HCT116 (cell line): ENCODE data around the gene KCNH3.

ENCODE experiments used
- CTCF ChIP-seq, 3 experiments: fragments of 200-600 bp in 1 of 3; sonication (generic) in 1 of 3; IDR thresholded peaks in 2 of 3; conservative IDR thresholded peaks in 1 of 3; 2 replicates each; pipeline ENCODE4 v1.5.1; 2012 to 2017; ENCODE audit warnings: low read depth in 2 of 3, low read length in 2 of 3, antibody characterized with exemption in 1 of 3, borderline replicate concordance in 1 of 3, control low read depth in 1 of 3, mild to moderate bottlenecking in 1 of 3, mixed read lengths in 1 of 3, mixed run types in 1 of 3, moderate library complexity in 1 of 3; ENCODE audit not compliant: insufficient read depth in 1 of 3
- EZH2 ChIP-seq: fragments of 200-600 bp; sonication (generic); IDR thresholded peaks from 2 replicates; pipeline ENCODE4 v1.6.1; 2017; ENCODE audit warnings: antibody characterized with exemption, mixed run types
- FOSL1 ChIP-seq: IDR thresholded peaks from 2 replicates; pipeline ENCODE4 v1.6.1; 2012; ENCODE audit warnings: low read depth
- POLR2A ChIP-seq: IDR thresholded peaks from 2 replicates; pipeline ENCODE4 v1.7.0; 2011; ENCODE audit warnings: borderline replicate concordance; ENCODE audit not compliant: insufficient read depth, insufficient read length; ENCODE audit errors: extremely low read depth
- REST ChIP-seq: IDR thresholded peaks from 2 replicates; pipeline ENCODE4 v1.6.1; 2012; ENCODE audit warnings: low read depth
- YY1 ChIP-seq: IDR thresholded peaks from 2 replicates; pipeline ENCODE4 v1.6.1; 2011; ENCODE audit warnings: low read length, low read depth, moderate library complexity, mild to moderate bottlenecking; ENCODE audit not compliant: insufficient replicate concordance; ENCODE audit errors: extremely low read depth

- TF ChIP-seq FOSL1: no peak
- no peak for TF ChIP-seq CTCF (IDR thresholded peaks at IDR 0.05 in 2 of 3, conservative IDR thresholded peaks at IDR 0.05 in 1 of 3; ENCODE audit: borderline replicate concordance in 1 of 3, insufficient read depth in 1 of 3, low read depth in 2 of 3, low read length in 2 of 3)
- no peak for TF ChIP-seq YY1
- no peak for TF ChIP-seq EZH2
- TF ChIP-seq REST: no peak
- TF ChIP-seq POLR2A: no peak
These were observed 50.1 kb downstream of the KCNH3 start for GRCh38 chr12:49588721-49589516.
